CD4-positive, alpha-beta T cell treated with Interleukin-4 for 4 hours (primary cell): ENCODE measurements around the gene ACCSL.

Experiments
- DNase-seq: peaks from one replicate; pipeline ENCODE4 v3.0.0-alpha.2; 2020

ACCSL gene

GRCh38 chr11:44065161-44065661 lies 17.4 kb downstream of the ACCSL start:
- no peak for DNase-seq

GRCh38 chr11:44065841-44066731 lies 18.3 kb downstream of the ACCSL start, which contains the start of gene ACCS:
TSS of gene ACCS (plus strand) at chr11:44066270. CDS start at chr11:44067628, 1,358 bp downstream.
- peak; percentile 89 for DNase-seq

GRCh38 chr11:44066732-44067141 lies 19.0 kb downstream of the ACCSL start:
- DNase-seq: peak; percentile 10

GRCh38 chr11:44067266-44067665 lies 19.5 kb downstream of the ACCSL start:
- DNase-seq: no peak

- DNase-seq: no peak
These were observed 20.4 kb downstream of the ACCSL start for GRCh38 chr11:44068180-44068579.

GRCh38 chr11:44071157-44071556 lies 23.4 kb downstream of the ACCSL start:
- DNase-seq: no peak

GRCh38 chr11:44072757-44073658 lies 25.2 kb downstream of the ACCSL start:
- no peak for DNase-seq

GRCh38 chr11:44078794-44079193 lies 31.0 kb downstream of the ACCSL start:
- no peak for DNase-seq

- no peak for DNase-seq
These were observed 31.6 kb downstream of the ACCSL start for GRCh38 chr11:44079376-44079775.

- no peak for DNase-seq
These were observed 33.2 kb downstream of the ACCSL start for GRCh38 chr11:44080951-44081350.

GRCh38 chr11:44082645-44083044 lies 34.9 kb downstream of the ACCSL start:
- no peak for DNase-seq

GRCh38 chr11:44083433-44083832 lies 35.7 kb downstream of the ACCSL start:
- no peak for DNase-seq

GRCh38 chr11:44083906-44084305 lies 36.1 kb downstream of the ACCSL start:
- no peak for DNase-seq

GRCh38 chr11:44085330-44085729 lies 37.5 kb downstream of the ACCSL start:
- no peak for DNase-seq

GRCh38 chr11:44088377-44088776 lies 40.6 kb downstream of the ACCSL start:
- DNase-seq: no peak

GRCh38 chr11:44088871-44089270 lies 41.1 kb downstream of the ACCSL start:
- DNase-seq: no peak

GRCh38 chr11:44090539-44090938 lies 42.8 kb downstream of the ACCSL start:
- DNase-seq: no peak

GRCh38 chr11:44094260-44094868 lies 46.6 kb downstream of the ACCSL start:
- DNase-seq: peak; percentile 83

GRCh38 chr11:44095506-44096359 lies 48.0 kb downstream of the ACCSL start, which contains the start of gene EXT2:
TSS of gene EXT2 (plus strand) at chr11:44095678. CDS start at chr11:44107713, 12,035 bp downstream.
- peak; percentile 84 for DNase-seq

GRCh38 chr11:44096360-44097185 lies 48.8 kb downstream of the ACCSL start:
- no peak for DNase-seq

- no peak for DNase-seq
These were observed 50.0 kb downstream of the ACCSL start for GRCh38 chr11:44097821-44098220.
